Measurements from ENCODE around the gene SLC5A5.

The SLC5A5 gene

GRCh38 chr19:17871878-17872250 lies at the start of gene SLC5A5:
Gene SLC5A5, plus strand, starts transcription at chr19:17871945. Its CDS starts 375 bp downstream, at chr19:17872320.
- DNase-seq, result no peak

- DNase-seq, result no peak
Observed at GRCh38 chr19:17824339-17824738, 47.4 kb upstream of the SLC5A5 start.

GRCh38 chr19:17826508-17827056 lies 45.2 kb upstream of the SLC5A5 start:
- DNase-seq, result no peak

- no peak for DNase-seq
Observed at GRCh38 chr19:17829855-17830566, 41.7 kb upstream of the SLC5A5 start.

- no peak for DNase-seq
Observed at GRCh38 chr19:17830567-17831418, 41.0 kb upstream of the SLC5A5 start.

- no peak for DNase-seq
Observed at GRCh38 chr19:17831419-17831888, 40.3 kb upstream of the SLC5A5 start.

- DNase-seq, result no peak
Observed at GRCh38 chr19:17832443-17833208, 39.1 kb upstream of the SLC5A5 start.

- no peak for DNase-seq
Observed at GRCh38 chr19:17834350-17835181, 37.2 kb upstream of the SLC5A5 start.

GRCh38 chr19:17835182-17836006 lies 36.4 kb upstream of the SLC5A5 start:
- DNase-seq, result no peak

- DNase-seq, result no peak
Observed at GRCh38 chr19:17836530-17836929, 35.2 kb upstream of the SLC5A5 start.

- DNase-seq, result no peak
Observed at GRCh38 chr19:17837972-17838371, 33.8 kb upstream of the SLC5A5 start.

- DNase-seq, result no peak
Observed at GRCh38 chr19:17840019-17840418, 31.7 kb upstream of the SLC5A5 start.

- no peak for DNase-seq
Observed at GRCh38 chr19:17841371-17841809, 30.4 kb upstream of the SLC5A5 start.

GRCh38 chr19:17841810-17842662 lies 29.7 kb upstream of the SLC5A5 start:
- DNase-seq, result no peak

- DNase-seq, result no peak
Observed at GRCh38 chr19:17842663-17843291, 29.0 kb upstream of the SLC5A5 start.

GRCh38 chr19:17843292-17843827 lies 28.4 kb upstream of the SLC5A5 start:
- DNase-seq, result no peak

GRCh38 chr19:17843908-17844490 lies 27.7 kb upstream of the SLC5A5 start:
- no peak for DNase-seq

GRCh38 chr19:17846146-17846545 lies 25.6 kb upstream of the SLC5A5 start:
- DNase-seq, result peak; percentile 62

Data from CD4-positive, alpha-beta T cell treated with Interleukin-4 for 4 hours (primary cell).